ENCODE results near the gene ITPR1.

ITPR1 gene

GRCh38 chr3:4744405-4745234 is 251.5 kb downstream of the ITPR1 start:
- H3K36me3 ChIP-seq (ENCODE audit: insufficient read depth, low read length), result no peaks in the 10 kb centered on the region
- no peak overlapping the region for H3K4me2 ChIP-seq (ENCODE audit: low read length)
- H3K9ac ChIP-seq (ENCODE audit: low read length), result no peak overlapping the region
- no peaks in the 10 kb centered on the region for H3K27me3 ChIP-seq (ENCODE audit: insufficient read depth, low read length)
- TF ChIP-seq EZH2 (IDR thresholded peaks at IDR 0.05; ENCODE audit: borderline replicate concordance, low read length), result no peak
- no peak for TF ChIP-seq CTCF (IDR thresholded peaks at IDR 0.05; ENCODE audit: low read length)
- H4K20me1 ChIP-seq (ENCODE audit: insufficient read depth, low read length), result no peaks in the 10 kb centered on the region
- no peaks in the 10 kb centered on the region for H3K9me3 ChIP-seq (ENCODE audit: low read length)
- H3K9me2 ChIP-seq (ENCODE audit: low read depth, low read length), result no peaks in the 10 kb centered on the region
- H3K4me3 ChIP-seq (ENCODE audit: low read depth, low read length, poor library complexity, severe bottlenecking), result no peak overlapping the region
- H3K27ac ChIP-seq (ENCODE audit: low read depth, low read length, poor library complexity, severe bottlenecking), result no peak overlapping the region
- H3K79me2 ChIP-seq (ENCODE audit: insufficient read depth, low read length), result no peaks in the 10 kb centered on the region
- H2AFZ ChIP-seq (ENCODE audit: low read length), result no peak overlapping the region
- H3F3A ChIP-seq (ENCODE audit: insufficient read depth, low read length), result no peaks in the 10 kb centered on the region
- H3K4me1 ChIP-seq (ENCODE audit: insufficient read depth, low read length, severe bottlenecking), result no peaks in the 10 kb centered on the region

GRCh38 chr3:4745235-4745610 is 252.1 kb downstream of the ITPR1 start:
- Histone ChIP-seq H3F3A (ENCODE audit: insufficient read depth, low read length) (no peaks in the 10 kb centered on the region), H3K27me3 (ENCODE audit: insufficient read depth, low read length) (no peaks in the 10 kb centered on the region), H3K4me1 (ENCODE audit: insufficient read depth, low read length, severe bottlenecking) (no peaks in the 10 kb centered on the region), H3K9ac (ENCODE audit: low read length) (no peak overlapping the region), H3K79me2 (ENCODE audit: insufficient read depth, low read length) (no peaks in the 10 kb centered on the region), H3K4me3 (ENCODE audit: low read depth, low read length, poor library complexity, severe bottlenecking) (no peak overlapping the region), H3K9me3 (ENCODE audit: low read length) (no peaks in the 10 kb centered on the region), H2AFZ (ENCODE audit: low read length) (no peak overlapping the region), H3K9me2 (ENCODE audit: low read depth, low read length) (no peaks in the 10 kb centered on the region), H3K36me3 (ENCODE audit: insufficient read depth, low read length) (no peaks in the 10 kb centered on the region), H3K27ac (ENCODE audit: low read depth, low read length, poor library complexity, severe bottlenecking) (no peak overlapping the region), H3K4me2 (ENCODE audit: low read length) (no peak overlapping the region), H4K20me1 (ENCODE audit: insufficient read depth, low read length) (no peaks in the 10 kb centered on the region)
- TF ChIP-seq EZH2 (IDR thresholded peaks at IDR 0.05; ENCODE audit: borderline replicate concordance, low read length) (no peak), CTCF (IDR thresholded peaks at IDR 0.05; ENCODE audit: low read length) (no peak)

- no peaks in the 10 kb centered on the region for H3K27me3 ChIP-seq (ENCODE audit: insufficient read depth, low read length)
- H2AFZ ChIP-seq (ENCODE audit: low read length), result no peak overlapping the region
- H3K9ac ChIP-seq (ENCODE audit: low read length), result no peak overlapping the region
- no peak overlapping the region for H3K4me3 ChIP-seq (ENCODE audit: low read depth, low read length, poor library complexity, severe bottlenecking)
- H3K36me3 ChIP-seq (ENCODE audit: insufficient read depth, low read length), result no peaks in the 10 kb centered on the region
- TF ChIP-seq CTCF (IDR thresholded peaks at IDR 0.05; ENCODE audit: low read length), result no peak
- no peak for TF ChIP-seq EZH2 (IDR thresholded peaks at IDR 0.05; ENCODE audit: borderline replicate concordance, low read length)
- H3F3A ChIP-seq (ENCODE audit: insufficient read depth, low read length), result no peaks in the 10 kb centered on the region
- H3K79me2 ChIP-seq (ENCODE audit: insufficient read depth, low read length), result no peaks in the 10 kb centered on the region
- H3K27ac ChIP-seq (ENCODE audit: low read depth, low read length, poor library complexity, severe bottlenecking), result no peak overlapping the region
- no peaks in the 10 kb centered on the region for H3K9me3 ChIP-seq (ENCODE audit: low read length)
- no peaks in the 10 kb centered on the region for H3K9me2 ChIP-seq (ENCODE audit: low read depth, low read length)
- no peaks in the 10 kb centered on the region for H3K4me1 ChIP-seq (ENCODE audit: insufficient read depth, low read length, severe bottlenecking)
- H3K4me2 ChIP-seq (ENCODE audit: low read length), result no peak overlapping the region
- H4K20me1 ChIP-seq (ENCODE audit: insufficient read depth, low read length), result no peaks in the 10 kb centered on the region
Observed at GRCh38 chr3:4746241-4746958, 253.3 kb downstream of the ITPR1 start.
